IMR-90 (cell line): ENCODE data around the gene EVPL. TPM values are rescaled to one million over a fixed set of nuclear protein-coding genes. Genes with fewer than 3 reads are reported as not detected.

ENCODE experiments used
- ATAC-seq: fragments of 200-7000 bp; cut with Tn5 transposase; 2 replicates; pipeline ENCODE4 v1.9.1; 2020; ENCODE audit warnings: low read depth, mild to moderate bottlenecking, moderate library complexity
- BruUV-seq: library from RNA; stranded (reverse); fragments of 400-500 nt; replicated peaks from 2 replicates; lab custom pipeline; 2021; lab: Mats Ljungman, UMichigan
- CTCF ChIA-PET: fragments of 300-600 bp; formaldehyde crosslinking; extraction: SDS; loops from one replicate; lab custom pipeline; 2021; ENCODE audit warnings: antibody characterized with exemption; lab: Yijun Ruan, JAX
- POLR2A ChIA-PET: fragments of 300-600 bp; sonication (Branson Sonifier 250); formaldehyde crosslinking; loops from one replicate; lab custom pipeline; 2022; ENCODE audit warnings: antibody characterized with exemption; ENCODE audit not compliant: unreplicated experiment; lab: Charles Lee
- DNase-seq: peaks from one replicate; pipeline ENCODE4 v3.0.0; 2013
- H2AFZ ChIP-seq: replicated peaks from 2 replicates; pipeline ENCODE3; 2013; ENCODE audit warnings: low read length, mild to moderate bottlenecking; ENCODE audit not compliant: poor library complexity
- H2AK5ac ChIP-seq: 2 replicates; pipeline ENCODE4 v1.6.1; 2013; ENCODE audit warnings: low read depth, low read length, inconsistent platforms
- H2AK9ac ChIP-seq: replicated peaks from 2 replicates; pipeline ENCODE3; 2013; ENCODE audit warnings: mild to moderate bottlenecking, low read depth, low read length, moderate library complexity; ENCODE audit not compliant: poor library complexity
- H2BK120ac ChIP-seq: 2 replicates; pipeline ENCODE4 v1.6.1; 2013; ENCODE audit warnings: low read depth, low read length, inconsistent platforms
- H2BK15ac ChIP-seq: 3 replicates; pipeline ENCODE4 v1.6.1; 2013; ENCODE audit warnings: low read depth, low read length, inconsistent platforms
- H2BK20ac ChIP-seq: 2 replicates; pipeline ENCODE4 v1.6.1; 2013; ENCODE audit warnings: low read depth, mild to moderate bottlenecking, inconsistent platforms, low read length, moderate library complexity
- H2BK5ac ChIP-seq: 2 replicates; pipeline ENCODE4 v1.6.1; 2013; ENCODE audit warnings: mild to moderate bottlenecking, low read depth, low read length, inconsistent platforms; ENCODE audit not compliant: poor library complexity, severe bottlenecking
- H3K14ac ChIP-seq: replicated peaks from 2 replicates; pipeline ENCODE4 v1.6.1; 2013; ENCODE audit warnings: low read depth, low read length, inconsistent platforms
- H3K18ac ChIP-seq: 2 replicates; pipeline ENCODE4 v1.6.1; 2013; ENCODE audit warnings: low read depth, low read length, control low read depth
- H3K23ac ChIP-seq: 2 replicates; pipeline ENCODE4 v1.6.1; 2013; ENCODE audit warnings: low read depth, low read length, inconsistent platforms
- H3K27ac ChIP-seq: 2 replicates; pipeline ENCODE4 v1.5.1; 2013; ENCODE audit warnings: mild to moderate bottlenecking, control low read depth, low read length; ENCODE audit not compliant: insufficient read depth
- H3K27me3 ChIP-seq: 2 replicates; pipeline ENCODE4 v1.6.1; 2013; ENCODE audit warnings: low read length; ENCODE audit not compliant: control insufficient read depth, insufficient read depth
- H3K36me3 ChIP-seq: 2 replicates; pipeline ENCODE4 v1.6.1; 2013; ENCODE audit warnings: low read length, mixed read lengths; ENCODE audit not compliant: control insufficient read depth, insufficient read depth
- H3K4ac ChIP-seq: 2 replicates; pipeline ENCODE4 v1.6.1; 2013; ENCODE audit warnings: low read depth, low read length, inconsistent platforms
- H3K4me1 ChIP-seq: 2 replicates; pipeline ENCODE4 v1.6.1; 2013; ENCODE audit warnings: low read length, mixed read lengths; ENCODE audit not compliant: control insufficient read depth, insufficient read depth
- H3K4me2 ChIP-seq: 2 replicates; pipeline ENCODE4 v1.6.1; 2013; ENCODE audit warnings: low read depth, mild to moderate bottlenecking, control low read depth, low read length, moderate library complexity
- H3K4me3 ChIP-seq: 2 replicates; pipeline ENCODE4 v1.5.1; 2013; ENCODE audit warnings: low read depth, mild to moderate bottlenecking, control low read depth, low read length, moderate library complexity; ENCODE audit not compliant: insufficient read depth
- H3K56ac ChIP-seq: 2 replicates; pipeline ENCODE4 v1.6.1; 2013; ENCODE audit warnings: low read length, inconsistent platforms; ENCODE audit not compliant: insufficient read depth; ENCODE audit errors: extremely low read depth
- H3K79me1 ChIP-seq, 2 experiments: 2 replicates each; pipeline ENCODE4 v1.6.1; 2013; ENCODE audit warnings: low read length in 2 of 2, inconsistent platforms in 1 of 2, low read depth in 1 of 2
- H3K9ac ChIP-seq: 2 replicates; pipeline ENCODE4 v1.6.1; 2013; ENCODE audit warnings: low read depth, low read length, control low read depth
- H3K9me1 ChIP-seq: 2 replicates; pipeline ENCODE4 v1.6.1; 2013; ENCODE audit warnings: low read length, inconsistent platforms; ENCODE audit not compliant: insufficient read depth
- H3K9me3 ChIP-seq: 2 replicates; pipeline ENCODE4 v1.6.1; 2013; ENCODE audit warnings: low read length; ENCODE audit not compliant: control insufficient read depth, insufficient read depth
- H4K20me1 ChIP-seq: 2 replicates; pipeline ENCODE4 v1.6.1; 2013; ENCODE audit warnings: low read length, inconsistent platforms; ENCODE audit not compliant: insufficient read depth
- H4K5ac ChIP-seq: 2 replicates; pipeline ENCODE4 v1.6.1; 2013; ENCODE audit warnings: mild to moderate bottlenecking, low read depth, low read length, control low read depth
- H4K8ac ChIP-seq, 2 experiments: 2 replicates each; pipeline ENCODE4 v1.6.1; 2013; ENCODE audit warnings: low read depth in 2 of 2, low read length in 2 of 2, control low read depth in 1 of 2, inconsistent platforms in 1 of 2
- H4K91ac ChIP-seq: 2 replicates; pipeline ENCODE4 v1.6.1; 2013; ENCODE audit warnings: low read depth, low read length, inconsistent platforms; ENCODE audit not compliant: insufficient read depth
- CEBPB ChIP-seq: IDR thresholded peaks from 2 replicates; pipeline ENCODE4 v1.6.1; 2012; ENCODE audit warnings: low read depth, low read length, improper control_type of control experiment
- ELK1 ChIP-seq: fragments of 150-350 bp; IDR thresholded peaks from 2 replicates; pipeline ENCODE4 v1.6.1; 2016; ENCODE audit warnings: low read depth, mild to moderate bottlenecking, low read length, moderate library complexity, borderline replicate concordance
- MAFK ChIP-seq: IDR thresholded peaks from 2 replicates; pipeline ENCODE4 v1.6.1; 2012; ENCODE audit warnings: low read depth, low read length, improper control_type of control experiment
- MXI1 ChIP-seq: IDR thresholded peaks from 2 replicates; pipeline ENCODE4 v1.6.1; 2012; ENCODE audit warnings: low read depth, mild to moderate bottlenecking, low read length, moderate library complexity, borderline replicate concordance
- NFE2L2 ChIP-seq: fragments of 150-350 bp; IDR thresholded peaks from 2 replicates; pipeline ENCODE4 v1.6.1; 2016; ENCODE audit warnings: low read depth, mild to moderate bottlenecking, low read length
- RAD21 ChIP-seq: IDR thresholded peaks from 2 replicates; pipeline ENCODE4 v1.6.1; 2012; ENCODE audit warnings: low read length, improper control_type of control experiment
- RFX5 ChIP-seq: IDR thresholded peaks from 2 replicates; pipeline ENCODE4 v1.8.0; 2012; ENCODE audit warnings: low read depth, mild to moderate bottlenecking, low read length, moderate library complexity
- WGBS, 2 experiments: methylation state at CpG; one replicate each; pipeline versions ENCODE4 v1.1.5 to v1.1.7; 2013; ENCODE audit warnings: missing lambda C conversion rate in 2 of 2; ENCODE audit not compliant: insufficient read length in 1 of 2; ENCODE audit errors: extremely low coverage in 2 of 2; 5-methylcytosine and 5-hydroxymethylcytosine counted together
- dilution Hi-C: fragments of 300-500 bp; cut with HindIII; formaldehyde crosslinking; loops from one replicate; pipeline ENCODE4 v1.14.3; 2018; ENCODE audit warnings: low sequenced_read_pairs; ENCODE audit not compliant: unreplicated experiment
- in situ Hi-C: fragments of 300-500 bp; cut with MboI; formaldehyde crosslinking; loops from 3 replicates; pipeline ENCODE4 v1.14.3; 2019; ENCODE audit warnings: low sequenced_read_pairs, inconsistent platforms, mixed read lengths
- intact Hi-C: fragments of 100-400 bp; cut with micrococcal nuclease; formaldehyde crosslinking; loops from 2 replicates; pipeline ENCODE4 v1.10.0; 2022
- polyA plus RNA-seq, 3 experiments: library from polyadenylated mRNA; depleted of rRNA; stranded (reverse); fragments of >200 nt; gene quantifications; 2 replicates each; pipeline ENCODE4 v1.2.3, GENCODE V29; 2012; ENCODE audit warnings: low replicate concordance in 1 of 3
- total RNA-seq: library from RNA; depleted of rRNA; stranded (reverse); fragments of >200 nt; gene quantifications from 2 replicates; pipeline ENCODE4 v1.2.3, GENCODE V29; 2012

The EVPL gene
- total and polyA plus RNA-seq, 2 of the 4 experiments (the other 2 are of a cell fraction): not detected

- CTCF ChIA-PET: no interaction called here
- H3K18ac ChIP-seq: no peak overlapping the region
- in situ Hi-C loops (no loop called here), dilution Hi-C loops (no loop called here), intact Hi-C loops (no loop called here)
- H3K4me1 ChIP-seq: peaks cover 2% of the 10 kb centered on the region; the same call in 1 of the 2 replicates
- no peak overlapping the region for H2AFZ ChIP-seq
- no peak overlapping the region for H2BK20ac ChIP-seq
- WGBS, 2 experiments: 68% methylated on average over 8 of the region's 15 CpGs; no CpG with 5 or more reads in 1 of the 2 experiments
- no peaks in the 10 kb centered on the region for H3K9me1 ChIP-seq
- no peak overlapping the region for H2AK5ac ChIP-seq
- no TSS peak for BruUV-seq
- H2AK9ac ChIP-seq: no peak overlapping the region
- H2BK5ac ChIP-seq: no peak overlapping the region
- DNase-seq (no peak), ATAC-seq (no peak)
- no peaks in the 10 kb centered on the region for H3K36me3 ChIP-seq
- no peak overlapping the region for H2BK15ac ChIP-seq
- no peak for TF ChIP-seq RFX5
- no peak for TF ChIP-seq MAFK
- TF ChIP-seq RAD21: no peak
- TF ChIP-seq NFE2L2: no peak
- no peak for TF ChIP-seq MXI1
- TF ChIP-seq CEBPB: no peak
- no peak for TF ChIP-seq ELK1
- H3K79me1 ChIP-seq: no peaks in the 10 kb centered on the region
- H3K4me2 ChIP-seq: no peak overlapping the region
- H3K9me3 ChIP-seq: no peaks in the 10 kb centered on the region
- H3K14ac ChIP-seq: no peak overlapping the region
- no peak overlapping the region for H3K23ac ChIP-seq
- H3K4me3 ChIP-seq: no peak overlapping the region
- H4K5ac ChIP-seq: no peak overlapping the region
- no peak overlapping the region for H3K56ac ChIP-seq
- no peak overlapping the region for H4K8ac ChIP-seq
- no peak overlapping the region for H3K27ac ChIP-seq
- no peak overlapping the region for H4K91ac ChIP-seq
- H3K4ac ChIP-seq: no peak overlapping the region
- H4K20me1 ChIP-seq: no peaks in the 10 kb centered on the region
- no peak overlapping the region for H3K9ac ChIP-seq
- peaks cover 6% of the 10 kb centered on the region; the same call in 1 of the 2 replicates for H3K27me3 ChIP-seq
- POLR2A ChIA-PET: no interaction called here
- H2BK120ac ChIP-seq: no peak overlapping the region
Measured at GRCh38 chr17:76026714-76027158, 370 bp downstream of the EVPL start.
